ENCODE measurements around the gene GAPT. TPM values are rescaled to one million over a fixed set of nuclear protein-coding genes. Genes with fewer than 3 reads are reported as not detected.

Gene GAPT
- total and polyA plus RNA-seq, 8 donors = 0.63 to 18.3 (median 1.0) TPM

GRCh38 chr5:58493141-58493540, 1.9 kb downstream of the GAPT start:
- intact Hi-C loops (cut with DNase I) = no loop called here
- Histone ChIP-seq H3K4me3 (peak overlapping the region in 1 of 2 donors; percentile 27), H3K27me3 (no peaks in the 10 kb centered on the region), H3K4me1 (peaks cover 0 to 13% of the 10 kb centered on the region in 2 donors), H3K9me3 (no peaks in the 10 kb centered on the region), H3K36me3 (no peaks in the 10 kb centered on the region), H3K27ac (peak overlapping the region in 1 of 2 donors; percentile 87)
- TF ChIP-seq CTCF (IDR thresholded peaks at IDR 0.05) = no peak
- ATAC-seq (no peak), DNase-seq (no peak)

- DNase-seq (no peak), ATAC-seq (no peak)
- Histone ChIP-seq H3K9me3 (no peaks in the 10 kb centered on the region), H3K4me1 (peaks cover 0 to 28% of the 10 kb centered on the region in 2 donors), H3K36me3 (no peaks in the 10 kb centered on the region), H3K27ac (no peak overlapping the region), H3K27me3 (no peaks in the 10 kb centered on the region), H3K4me3 (no peak overlapping the region)
- intact Hi-C loops (cut with DNase I) = loop anchor here in 1 of 2 donors (5.0 kb wide), 1 partner anchor 356 kb away; no protein-coding TSS in a partner anchor
- TF ChIP-seq CTCF (IDR thresholded peaks at IDR 0.05) = peak in 1 of 2 donors; percentile 18
Observed at GRCh38 chr5:58496488-58496887, 5.3 kb downstream of the GAPT start.

GRCh38 chr5:58497386-58497785, 6.2 kb downstream of the GAPT start:
- no peaks in the 10 kb centered on the region for H3K27me3 ChIP-seq
- no peak overlapping the region for H3K27ac ChIP-seq
- peaks cover 0 to 28% of the 10 kb centered on the region in 2 donors for H3K4me1 ChIP-seq
- no peaks in the 10 kb centered on the region for H3K36me3 ChIP-seq
- intact Hi-C loops (cut with DNase I) = loop anchor here in 1 of 2 donors (5.0 kb wide), 1 partner anchor 355 kb away; no protein-coding TSS in a partner anchor
- ATAC-seq (no peak), DNase-seq (no peak)
- no peaks in the 10 kb centered on the region for H3K9me3 ChIP-seq
- no peak overlapping the region for H3K4me3 ChIP-seq
- no peak for TF ChIP-seq CTCF (IDR thresholded peaks at IDR 0.05)

DNA sequence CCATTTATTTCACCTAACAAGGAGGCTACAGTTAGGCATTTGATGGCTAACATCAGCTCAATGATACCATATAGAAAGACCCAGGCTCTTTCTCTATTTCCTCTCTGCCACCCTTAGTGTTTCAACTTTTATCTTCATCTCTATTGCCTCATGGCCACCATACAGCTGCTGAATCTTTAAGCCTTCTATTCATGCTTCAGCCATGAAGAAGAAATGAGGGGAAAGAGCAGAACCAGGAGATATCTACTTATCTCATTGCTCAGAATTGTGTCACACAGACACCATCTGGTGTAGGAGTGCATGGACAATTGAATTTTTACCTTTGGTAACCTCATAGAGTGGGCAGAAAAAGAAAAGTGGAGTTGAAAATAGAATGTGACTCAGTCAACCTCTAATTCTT, 6.7 kb downstream of the GAPT start:
- Histone ChIP-seq H3K27ac (no peak overlapping the region), H3K36me3 (no peaks in the 10 kb centered on the region), H3K9me3 (no peaks in the 10 kb centered on the region), H3K4me1 (peaks cover 0 to 28% of the 10 kb centered on the region in 2 donors), H3K27me3 (no peaks in the 10 kb centered on the region), H3K4me3 (no peak overlapping the region)
- DNase-seq = no peak
- intact Hi-C loops (cut with DNase I) = loop anchor here in 1 of 2 donors (5.0 kb wide), 1 partner anchor 354 kb away; no protein-coding TSS in a partner anchor
- TF ChIP-seq CTCF (IDR thresholded peaks at IDR 0.05) = no peak
- no peak for ATAC-seq

GRCh38 chr5:58498340-58498942, 7.2 kb downstream of the GAPT start:
- Histone ChIP-seq H3K4me3 (no peak overlapping the region), H3K36me3 (no peaks in the 10 kb centered on the region), H3K9me3 (no peaks in the 10 kb centered on the region), H3K27ac (peak overlapping the region in 1 of 2 donors; percentile 79), H3K4me1 (peaks cover 0 to 28% of the 10 kb centered on the region in 2 donors), H3K27me3 (no peaks in the 10 kb centered on the region)
- DNase-seq = peak in 2 of 4 donors; percentile 42 to 58
- intact Hi-C loops (cut with DNase I) = loop anchor here in 1 of 2 donors (5.0 kb wide), 1 partner anchor 354 kb away; no protein-coding TSS in a partner anchor
- TF ChIP-seq CTCF (IDR thresholded peaks at IDR 0.05) = peak; percentile 68
- peak; percentile 79 for ATAC-seq

Data from left lung (tissue), 10 donors.